ENCODE measurements around the gene PRSS50.

GRCh38 chr3:46764206-46764605, 46.5 kb upstream of the PRSS50 start:
- TF ChIP-seq POLR2A (IDR thresholded peaks at IDR 0.05; ENCODE audit: low read length) (no peak), GATA1 (IDR thresholded peaks at IDR 0.05; ENCODE audit: low read depth, low read length) (no peak)

All from erythroblast (primary cell).